Spleen (tissue), 7 donors: ENCODE results near the gene SLC26A11.

Source experiments
- CTCF ChIP-seq, 11 experiments: fragments of 200-600 bp in 7 of 11; fragments of 450-650 bp in 4 of 11; sonication (generic) in 4 of 11; IDR thresholded peaks in 8 of 11; conservative IDR thresholded peaks in 3 of 11; 1 replicate in 7 of 11; 2 replicates in 4 of 11; pipeline versions ENCODE4 v1.4.0 to v1.8.0; 2016 to 2021; ENCODE audit warnings: antibody characterized with exemption in 11 of 11, inconsistent platforms in 4 of 11, mild to moderate bottlenecking in 1 of 11
- POLR2A ChIP-seq, 3 donors: fragments of 450-650 bp; IDR thresholded peaks; one replicate each; pipeline ENCODE4 v1.5.1; 2017; ENCODE audit warnings: antibody characterized with exemption in 3 of 3, mild to moderate bottlenecking in 1 of 3
- donor health status: DM: no; HTN: no; CAD: no; lungs with moderate emphysema.
- donor health status: DM: no; HTN: no; CAD: no.
- donor health status: DM: no; HTN: no; CAD: no.

- TF ChIP-seq POLR2A (IDR thresholded peaks at IDR 0.05) = no peak
- TF ChIP-seq CTCF (IDR thresholded peaks at IDR 0.05 in 8 of 11, conservative IDR thresholded peaks at IDR 0.05 in 3 of 11) = no peak
Observed at GRCh38 chr17:80212962-80213642, 7.1 kb upstream of the SLC26A11 start.
